HG02870 (cell line): ENCODE data around the gene MET.
"Not testable (repeated sequence)": the region's sequence is repeated elsewhere in the genome, so short reads cannot be mapped to it uniquely, and the experiment has no call there.

ENCODE experiments used
- ATAC-seq: cut with Tn5 transposase; IDR thresholded peaks from one replicate; pipeline ENCODE4 v1.9.1; 2021; ENCODE audit warnings: mild to moderate bottlenecking, moderate library complexity; ENCODE audit not compliant: unreplicated experiment

The MET gene

DNA sequence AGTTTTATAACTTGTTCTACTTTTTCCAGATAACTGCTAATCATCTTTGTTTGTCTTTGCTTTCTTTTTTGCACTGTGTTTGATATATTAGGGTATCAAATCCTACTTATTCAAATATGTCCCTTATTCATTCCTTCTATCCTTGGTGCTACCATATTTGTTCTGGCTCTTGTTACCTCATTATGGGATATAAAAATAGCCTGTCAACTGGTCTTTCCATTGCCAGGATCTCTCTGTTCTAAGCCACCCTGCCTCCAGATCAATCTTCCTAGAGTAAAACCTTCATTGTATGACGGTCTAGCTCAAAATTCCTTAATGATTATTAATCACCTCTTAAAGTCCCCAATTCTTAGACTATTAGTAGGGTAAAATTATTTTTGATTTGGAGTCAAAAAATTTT, 25.2 kb downstream of the MET start:
- ATAC-seq = no peak

DNA sequence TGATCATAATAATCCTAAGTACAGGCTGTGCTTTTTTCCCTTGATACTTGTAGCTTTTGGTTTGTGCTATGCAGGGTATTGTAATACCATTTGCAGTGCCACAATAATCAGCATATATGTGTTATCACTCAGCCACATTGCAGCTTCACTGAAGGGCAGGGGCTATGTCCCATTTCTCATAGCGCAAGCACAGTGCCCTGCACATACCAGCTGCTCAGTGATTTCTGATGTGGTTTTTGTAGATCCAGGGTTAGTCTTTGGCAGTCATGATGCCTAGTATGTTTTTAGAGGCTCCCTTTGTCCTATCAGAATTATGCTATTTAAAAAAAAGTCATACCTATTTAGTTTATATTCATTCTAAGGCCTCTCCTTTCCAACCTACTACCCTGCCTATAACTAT, 25.8 kb downstream of the MET start:
- ATAC-seq = no peak

- no peak for ATAC-seq
Observed at GRCh38 chr7:116698396-116698795, 26.4 kb downstream of the MET start.

GRCh38 chr7:116698930-116699721, 27.1 kb downstream of the MET start:
- no peak for ATAC-seq

GRCh38 chr7:116699722-116700120, 27.7 kb downstream of the MET start:
- ATAC-seq = no peak

DNA sequence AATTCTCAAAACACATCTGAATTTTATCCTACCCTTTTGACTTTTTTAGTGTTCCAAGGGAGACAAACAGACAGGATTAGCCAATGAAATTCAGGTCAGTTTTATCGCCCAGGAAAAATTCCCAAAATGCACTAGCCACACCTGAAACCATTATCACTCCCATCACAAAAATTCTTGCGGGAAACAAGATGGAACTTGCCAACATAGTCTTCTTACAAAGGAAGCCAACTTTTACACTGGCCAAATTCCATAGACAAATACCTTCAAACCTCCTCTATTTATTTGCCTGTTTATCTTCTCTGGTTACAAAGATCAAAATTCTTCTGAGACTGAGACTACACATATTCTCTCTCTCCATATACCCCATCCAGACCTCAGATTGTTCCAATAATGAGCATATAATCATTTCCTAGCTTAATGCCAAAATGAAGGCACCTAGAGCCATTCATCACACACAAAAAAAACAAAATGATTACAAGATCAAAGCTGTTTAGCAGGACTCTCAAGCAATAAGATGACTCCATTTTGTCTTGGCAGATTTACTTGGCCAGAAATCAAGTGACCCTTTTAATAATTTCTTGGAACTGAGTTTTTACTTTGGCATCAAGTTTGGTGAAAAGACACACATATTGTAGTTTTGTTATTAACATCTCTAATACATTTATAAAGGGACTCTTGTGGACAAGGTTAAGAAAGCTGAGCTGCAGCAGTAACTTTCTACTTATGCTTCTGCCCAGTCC, 30.2 kb downstream of the MET start:
- ATAC-seq = no peak

- ATAC-seq = no peak
Observed at GRCh38 chr7:116704650-116705228, 32.7 kb downstream of the MET start.

GRCh38 chr7:116705419-116705818, 33.4 kb downstream of the MET start:
- ATAC-seq = no peak

- ATAC-seq = no peak
Observed at GRCh38 chr7:116706668-116707126, 34.7 kb downstream of the MET start.

GRCh38 chr7:116707289-116707688, 35.3 kb downstream of the MET start:
- ATAC-seq = no peak

DNA sequence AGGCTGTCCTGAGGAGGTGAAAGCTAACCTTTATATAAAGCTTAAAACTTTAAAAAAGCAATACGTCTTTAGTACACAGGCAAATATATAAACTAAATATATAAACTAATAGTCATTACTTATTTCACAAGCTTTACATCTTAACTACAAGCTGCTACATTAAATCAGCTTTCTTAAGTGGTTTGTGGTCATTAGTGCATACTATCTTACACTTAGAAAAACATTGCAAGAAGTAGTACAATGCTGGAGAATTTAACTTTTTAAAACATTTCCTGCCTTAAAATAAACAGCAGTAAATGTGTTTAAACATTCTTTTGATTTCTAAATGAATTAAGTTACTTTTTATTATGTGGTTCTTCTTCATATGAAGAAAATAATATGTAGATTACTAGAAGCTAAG, 36.3 kb downstream of the MET start:
- no peak for ATAC-seq

DNA sequence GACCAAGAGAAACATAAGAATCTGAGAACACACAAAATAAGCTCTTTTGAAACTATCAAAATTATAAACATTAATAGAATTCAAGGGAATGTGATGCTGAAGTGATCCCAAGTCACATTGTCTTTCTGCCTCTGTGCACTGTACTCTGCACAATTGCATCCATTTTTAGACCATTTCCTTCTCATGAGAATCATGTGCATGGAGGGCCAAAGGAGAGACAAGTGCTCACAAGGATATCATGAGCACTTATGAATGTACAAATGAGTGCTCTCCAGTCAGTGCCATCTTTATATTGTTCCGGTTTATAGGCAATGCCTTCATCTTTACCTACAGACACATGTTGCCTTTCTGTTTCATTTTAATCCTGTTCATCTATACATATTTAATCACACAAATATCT, 36.9 kb downstream of the MET start:
- ATAC-seq = no peak

GRCh38 chr7:116709336-116709735, 37.3 kb downstream of the MET start:
- no peak for ATAC-seq

DNA sequence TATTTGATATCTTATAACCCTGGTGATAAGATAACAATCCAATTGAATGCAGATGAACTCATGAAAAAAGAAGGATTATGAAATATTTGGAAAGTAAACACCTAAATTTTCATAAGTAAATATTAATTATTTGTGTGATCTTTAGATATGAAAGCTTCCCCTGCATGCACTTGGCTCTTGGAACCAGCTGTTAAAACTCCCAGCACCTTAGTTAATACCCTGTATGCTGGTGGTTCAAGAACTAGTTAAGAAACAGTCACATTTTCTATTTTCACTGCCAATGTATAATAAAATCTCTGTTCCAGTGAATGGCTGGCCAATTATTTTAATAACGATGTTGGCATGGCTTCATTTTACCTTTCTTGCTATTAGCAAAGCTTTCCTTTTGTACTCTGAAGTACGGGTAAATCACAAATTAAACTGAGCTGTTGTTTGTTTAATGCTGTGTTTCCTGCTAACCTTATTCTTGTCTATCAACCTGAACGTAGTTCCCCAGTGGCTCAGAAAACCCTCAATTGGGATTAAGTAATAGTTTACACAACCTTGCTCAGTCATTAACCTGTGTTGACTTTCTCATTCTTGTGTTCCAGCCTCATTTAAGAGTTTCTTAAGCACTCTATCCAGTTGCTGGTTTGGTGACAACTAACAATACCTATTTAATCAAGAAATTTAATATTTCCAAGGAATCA, 38.9 kb downstream of the MET start:
- no peak for ATAC-seq

DNA sequence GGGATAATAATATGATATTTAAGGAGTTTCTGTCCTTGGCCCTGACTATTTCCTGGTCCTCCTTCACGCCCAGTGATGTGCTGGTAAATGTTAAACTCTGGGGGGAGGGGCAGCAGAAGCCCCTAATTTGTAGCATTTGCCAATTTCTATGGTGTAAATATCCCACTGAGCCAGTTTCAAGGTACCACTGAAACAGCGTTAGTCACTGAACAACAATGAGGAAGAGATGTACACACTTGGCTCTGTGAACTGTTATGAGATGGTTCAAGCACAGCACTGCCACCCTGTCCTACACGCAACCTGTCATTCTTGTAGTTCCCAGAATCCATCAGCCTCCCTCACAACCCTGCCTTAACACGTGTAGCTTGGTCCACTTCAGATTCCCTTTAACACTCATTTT, 39.8 kb downstream of the MET start:
- no peak for ATAC-seq

DNA sequence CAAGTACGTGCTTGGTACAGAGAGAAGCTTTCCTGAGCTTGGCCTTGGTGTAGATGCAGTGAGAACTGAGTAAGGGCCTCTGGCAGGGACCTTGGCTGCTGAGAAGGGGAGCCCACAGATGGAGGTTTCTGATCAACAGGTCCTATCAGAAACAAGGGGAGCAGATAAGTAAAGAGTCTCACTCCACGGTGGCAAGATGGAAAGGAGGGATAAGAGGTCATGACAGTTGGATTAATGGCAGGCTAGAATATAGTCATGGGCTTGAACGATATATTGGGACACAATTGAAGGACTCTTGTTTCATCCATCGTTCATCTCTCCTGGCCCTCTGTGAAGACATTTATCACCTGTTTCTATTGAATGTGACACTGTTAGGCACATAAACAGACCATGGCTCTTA, 41.5 kb downstream of the MET start:
- no peak for ATAC-seq

DNA sequence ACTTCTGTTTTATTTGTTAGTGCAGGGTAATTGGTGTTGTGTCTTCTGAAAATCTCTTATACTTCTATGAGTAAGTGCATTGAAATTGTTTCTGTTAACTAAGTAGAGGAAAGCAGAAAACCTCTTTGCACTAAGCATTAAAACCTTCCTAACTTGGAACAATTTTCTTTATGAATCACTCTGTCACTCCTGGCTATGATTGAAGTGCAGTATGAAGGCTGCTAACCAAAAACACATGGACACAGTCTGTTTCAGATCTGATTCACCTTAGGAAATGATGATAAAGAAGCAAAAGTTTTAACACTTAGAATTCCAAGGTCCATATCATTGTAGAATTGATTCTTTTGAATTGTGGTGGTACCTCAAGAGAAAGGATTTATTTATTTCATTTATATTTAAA, 41.9 kb downstream of the MET start:
- ATAC-seq = no peak

GRCh38 chr7:116715077-116715476, 43.1 kb downstream of the MET start:
- ATAC-seq = no peak

DNA sequence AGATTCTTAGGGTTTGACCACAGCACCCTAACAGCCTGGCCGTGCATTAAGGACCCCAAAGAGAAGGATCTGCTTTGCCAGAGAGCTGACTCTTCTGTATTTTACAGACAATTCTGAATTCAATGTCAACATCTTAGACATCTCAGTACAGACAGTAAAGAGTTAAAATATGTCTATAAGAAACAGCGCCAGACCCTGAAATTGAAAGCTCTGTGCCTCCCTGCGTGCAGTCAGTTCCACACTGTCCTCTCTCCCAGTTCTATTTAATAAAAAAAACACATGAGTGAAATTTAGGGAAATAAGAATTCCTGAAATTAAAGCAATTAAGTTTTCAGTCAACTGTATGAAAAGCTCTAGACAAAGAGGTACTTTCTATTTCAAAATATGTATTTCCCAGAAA, 45.1 kb downstream of the MET start:
- ATAC-seq = no peak

GRCh38 chr7:116723959-116724529, 52.0 kb downstream of the MET start:
- ATAC-seq = not testable (repeated sequence)
